ENCODE results near the gene HSF5. TPM values are rescaled to one million over a fixed set of nuclear protein-coding genes. Genes with fewer than 3 reads are reported as not detected.

Gene HSF5
- total RNA-seq, 1 experiment from 2014 or later = 0.07 TPM

DNA sequence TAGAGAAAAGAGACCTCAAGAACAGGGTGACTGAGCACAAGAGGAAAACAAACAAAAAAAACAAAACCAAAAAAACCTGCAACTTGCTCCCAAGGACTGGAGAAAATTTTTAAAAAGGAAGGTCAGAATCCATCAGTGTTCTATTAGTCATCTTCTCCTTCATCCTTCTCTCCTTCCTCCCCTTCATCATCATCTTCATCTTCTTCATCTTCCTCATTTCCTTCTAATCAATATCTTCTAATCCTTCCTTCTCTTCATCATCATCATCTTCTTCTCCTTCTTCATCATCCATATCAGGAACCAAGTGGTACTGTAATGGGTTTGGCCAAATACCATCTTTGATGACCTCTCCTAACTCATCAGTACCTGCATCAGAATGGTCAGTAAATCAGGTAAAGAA is 12.2 kb downstream of the HSF5 start:
- no peaks in the 10 kb centered on the region for H3K9me3 Mint-ChIP-seq (ENCODE audit: low read depth, unreplicated experiment)
- H3K4me1 Mint-ChIP-seq (ENCODE audit: low read depth, unreplicated experiment) = no peaks in the 10 kb centered on the region
- no peaks in the 10 kb centered on the region for H3K36me3 Mint-ChIP-seq (ENCODE audit: insufficient read depth, unreplicated experiment)
- H3K27ac Mint-ChIP-seq (ENCODE audit: unreplicated experiment) = no peak overlapping the region
- no peak for DNase-seq
- CTCF ChIA-PET = no interaction called here
- BruUV-seq (replicated peaks) = no TSS peak
- TF ChIP-seq, protein P1, sequence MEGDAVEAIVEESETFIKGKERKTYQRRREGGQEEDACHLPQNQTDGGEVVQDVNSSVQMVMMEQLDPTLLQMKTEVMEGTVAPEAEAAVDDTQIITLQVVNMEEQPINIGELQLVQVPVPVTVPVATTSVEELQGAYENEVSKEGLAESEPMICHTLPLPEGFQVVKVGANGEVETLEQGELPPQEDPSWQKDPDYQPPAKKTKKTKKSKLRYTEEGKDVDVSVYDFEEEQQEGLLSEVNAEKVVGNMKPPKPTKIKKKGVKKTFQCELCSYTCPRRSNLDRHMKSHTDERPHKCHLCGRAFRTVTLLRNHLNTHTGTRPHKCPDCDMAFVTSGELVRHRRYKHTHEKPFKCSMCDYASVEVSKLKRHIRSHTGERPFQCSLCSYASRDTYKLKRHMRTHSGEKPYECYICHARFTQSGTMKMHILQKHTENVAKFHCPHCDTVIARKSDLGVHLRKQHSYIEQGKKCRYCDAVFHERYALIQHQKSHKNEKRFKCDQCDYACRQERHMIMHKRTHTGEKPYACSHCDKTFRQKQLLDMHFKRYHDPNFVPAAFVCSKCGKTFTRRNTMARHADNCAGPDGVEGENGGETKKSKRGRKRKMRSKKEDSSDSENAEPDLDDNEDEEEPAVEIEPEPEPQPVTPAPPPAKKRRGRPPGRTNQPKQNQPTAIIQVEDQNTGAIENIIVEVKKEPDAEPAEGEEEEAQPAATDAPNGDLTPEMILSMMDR (IDR thresholded peaks at IDR 0.05; ENCODE audit: unreplicated experiment) = no peak
- no peaks in the 10 kb centered on the region for H3K27me3 Mint-ChIP-seq (ENCODE audit: unreplicated experiment)
- H3K4me3 Mint-ChIP-seq (ENCODE audit: low read depth, unreplicated experiment) = no peak overlapping the region
- intact Hi-C loops (cut with micrococcal nuclease; ENCODE audit: unreplicated experiment) = no loop called here

DNA sequence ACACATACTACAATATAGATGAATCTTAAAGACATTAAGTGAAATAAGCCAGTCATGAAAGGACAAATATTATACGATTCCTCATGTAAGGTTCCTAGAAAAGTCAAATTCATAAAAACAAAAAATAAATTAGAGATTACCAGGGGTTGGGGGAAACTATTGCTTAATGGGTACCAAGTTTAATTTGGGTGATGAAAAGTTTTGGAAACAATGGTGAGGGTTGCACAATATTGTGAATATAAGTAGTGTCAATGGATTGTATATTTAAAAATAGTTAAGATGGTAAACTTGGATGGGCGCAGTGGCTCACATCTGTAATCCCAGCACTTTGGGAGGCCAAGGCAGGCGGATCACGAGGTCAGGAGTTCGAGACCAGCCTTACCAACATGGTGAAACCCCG is 17.9 kb downstream of the HSF5 start:
- Mint-ChIP-seq H3K27ac (ENCODE audit: unreplicated experiment) (no peak overlapping the region), H3K4me1 (ENCODE audit: low read depth, unreplicated experiment) (no peaks in the 10 kb centered on the region), H3K9me3 (ENCODE audit: low read depth, unreplicated experiment) (no peaks in the 10 kb centered on the region), H3K36me3 (ENCODE audit: insufficient read depth, unreplicated experiment) (no peaks in the 10 kb centered on the region), H3K4me3 (ENCODE audit: low read depth, unreplicated experiment) (no peak overlapping the region), H3K27me3 (ENCODE audit: unreplicated experiment) (no peaks in the 10 kb centered on the region)
- TF ChIP-seq, protein P1 (IDR thresholded peaks at IDR 0.05; ENCODE audit: unreplicated experiment) = no peak
- intact Hi-C loops (cut with micrococcal nuclease; ENCODE audit: unreplicated experiment) = no loop called here
- CTCF ChIA-PET = no interaction called here
- BruUV-seq (replicated peaks) = no TSS peak
- no peak for DNase-seq

DNA sequence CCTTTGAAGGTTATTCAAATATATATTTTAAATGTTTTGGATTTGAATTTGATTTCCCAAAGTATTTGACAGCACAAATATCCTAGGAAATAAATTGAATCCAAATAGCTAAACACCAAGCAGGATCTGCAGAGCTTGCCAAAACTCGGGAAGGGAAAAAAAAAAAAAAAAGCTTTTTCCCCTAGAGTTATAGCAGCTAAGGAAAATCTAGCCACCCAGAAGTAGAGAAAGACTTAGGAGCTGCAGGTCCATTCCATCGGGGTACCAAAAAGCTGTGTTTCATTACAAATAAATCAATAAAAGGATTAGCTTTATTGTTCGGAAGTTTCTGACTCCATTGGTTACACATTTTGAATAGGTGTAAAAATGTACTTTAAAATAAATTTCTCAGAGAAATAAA is 19.3 kb downstream of the HSF5 start:
- Mint-ChIP-seq H3K27me3 (ENCODE audit: unreplicated experiment) (no peaks in the 10 kb centered on the region), H3K27ac (ENCODE audit: unreplicated experiment) (no peak overlapping the region), H3K4me1 (ENCODE audit: low read depth, unreplicated experiment) (no peaks in the 10 kb centered on the region), H3K36me3 (ENCODE audit: insufficient read depth, unreplicated experiment) (no peaks in the 10 kb centered on the region), H3K9me3 (ENCODE audit: low read depth, unreplicated experiment) (no peaks in the 10 kb centered on the region), H3K4me3 (ENCODE audit: low read depth, unreplicated experiment) (no peak overlapping the region)
- TF ChIP-seq, protein P1 (IDR thresholded peaks at IDR 0.05; ENCODE audit: unreplicated experiment) = no peak
- BruUV-seq (replicated peaks) = no TSS peak
- no peak for DNase-seq
- intact Hi-C loops (cut with micrococcal nuclease; ENCODE audit: unreplicated experiment) = no loop called here
- CTCF ChIA-PET = interaction anchor here (0.6 to 1.0 kb wide), 2 partner anchors 10 to 501 kb away, joined by 3 read pairs; no protein-coding TSS in a partner anchor

DNA sequence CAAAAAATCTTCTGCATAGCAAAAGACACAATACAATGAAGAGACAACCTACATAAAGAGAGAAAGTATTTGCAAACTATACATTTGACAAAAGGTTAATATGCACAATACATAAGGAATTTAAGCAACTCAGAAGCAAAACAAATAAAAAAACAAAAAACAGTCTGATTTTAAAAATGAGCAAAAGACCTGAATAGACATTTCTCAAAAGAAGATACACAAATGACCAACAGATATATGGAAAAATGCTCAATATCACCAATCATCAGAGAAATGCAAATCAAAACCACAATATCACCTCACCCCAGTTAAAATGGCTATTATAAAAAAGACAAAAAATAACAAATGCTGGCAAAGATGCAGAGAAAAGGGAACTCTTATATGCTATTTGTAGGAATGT is 32.7 kb downstream of the HSF5 start:
- intact Hi-C loops (cut with micrococcal nuclease; ENCODE audit: unreplicated experiment) = no loop called here
- DNase-seq = no peak
- H3K4me3 Mint-ChIP-seq (ENCODE audit: low read depth, unreplicated experiment) = no peak overlapping the region
- H3K4me1 Mint-ChIP-seq (ENCODE audit: low read depth, unreplicated experiment) = no peaks in the 10 kb centered on the region
- H3K9me3 Mint-ChIP-seq (ENCODE audit: low read depth, unreplicated experiment) = no peaks in the 10 kb centered on the region
- H3K27ac Mint-ChIP-seq (ENCODE audit: unreplicated experiment) = no peak overlapping the region
- TF ChIP-seq, protein P1 (IDR thresholded peaks at IDR 0.05; ENCODE audit: unreplicated experiment) = no peak
- CTCF ChIA-PET = no interaction called here
- no peaks in the 10 kb centered on the region for H3K36me3 Mint-ChIP-seq (ENCODE audit: insufficient read depth, unreplicated experiment)
- no TSS peak for BruUV-seq (replicated peaks)
- peaks cover 9% of the 10 kb centered on the region for H3K27me3 Mint-ChIP-seq (ENCODE audit: unreplicated experiment)

All from Calu3 (cell line).